HG03442 (cell line): ENCODE data around the gene AKT2.
"Not testable (repeated sequence)": the region's sequence is repeated elsewhere in the genome, so short reads cannot be mapped to it uniquely, and the experiment has no call there.

Experiments used
- ATAC-seq: cut with Tn5 transposase; IDR thresholded peaks from one replicate; pipeline ENCODE4 v1.9.1; 2021; ENCODE audit warnings: mild to moderate bottlenecking, moderate library complexity; ENCODE audit not compliant: unreplicated experiment

The AKT2 gene

DNA sequence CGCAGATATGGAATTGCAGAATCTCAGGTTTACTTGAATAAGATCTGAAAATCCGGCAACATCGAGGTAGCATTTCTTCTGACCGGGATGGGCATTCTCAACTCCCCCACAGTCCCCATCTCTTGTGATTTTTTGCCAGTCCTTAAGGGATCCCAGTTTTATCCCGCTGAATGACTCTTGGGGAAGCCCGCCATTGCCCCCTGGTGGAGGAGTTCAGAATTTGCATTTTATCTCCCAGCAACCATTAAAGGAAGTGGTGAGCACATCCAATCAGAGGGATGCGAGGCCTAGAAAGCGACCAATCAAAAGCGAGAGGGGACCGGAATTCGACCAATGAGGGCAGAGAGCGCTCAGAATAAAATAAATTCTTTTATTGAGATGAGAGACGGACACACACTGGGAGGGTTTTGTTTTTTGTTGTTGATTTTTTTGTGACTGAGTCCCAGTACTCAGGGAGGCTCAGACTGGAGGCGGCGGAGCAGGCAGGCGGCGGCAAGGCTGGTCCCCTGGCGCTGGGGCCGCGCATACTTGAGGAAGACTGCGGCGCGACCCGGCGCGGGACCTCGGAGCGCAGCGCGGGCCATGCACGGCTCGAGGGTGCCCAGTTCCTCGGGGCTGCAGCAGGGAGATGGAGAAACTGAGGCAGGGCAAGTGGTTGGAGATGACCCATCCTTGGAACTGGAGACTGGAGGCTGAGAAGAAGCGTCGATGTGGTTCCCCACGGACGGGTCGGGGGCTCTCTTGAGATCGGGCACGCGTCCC lies 63.1 kb downstream of the AKT2 start:
- ATAC-seq: no peak

DNA sequence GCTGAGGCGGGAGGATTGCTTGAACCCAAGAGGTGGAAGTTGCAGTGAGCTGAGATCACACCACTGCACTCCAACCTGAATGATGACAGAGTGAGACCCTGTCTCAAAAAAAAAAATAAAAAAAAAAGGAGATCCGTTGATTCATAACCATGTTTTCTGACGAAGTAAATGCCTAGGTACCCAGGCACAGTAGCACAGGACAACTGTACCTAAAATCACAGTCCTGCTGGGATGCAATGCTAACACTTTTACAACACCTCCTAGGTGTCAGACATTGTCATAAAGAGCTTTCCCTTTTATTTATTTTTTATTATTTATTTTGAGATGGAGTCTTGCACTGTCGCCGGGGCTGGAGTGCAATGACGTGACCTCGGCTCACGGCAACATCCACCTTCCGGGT lies 64.5 kb downstream of the AKT2 start:
- no peak for ATAC-seq

DNA sequence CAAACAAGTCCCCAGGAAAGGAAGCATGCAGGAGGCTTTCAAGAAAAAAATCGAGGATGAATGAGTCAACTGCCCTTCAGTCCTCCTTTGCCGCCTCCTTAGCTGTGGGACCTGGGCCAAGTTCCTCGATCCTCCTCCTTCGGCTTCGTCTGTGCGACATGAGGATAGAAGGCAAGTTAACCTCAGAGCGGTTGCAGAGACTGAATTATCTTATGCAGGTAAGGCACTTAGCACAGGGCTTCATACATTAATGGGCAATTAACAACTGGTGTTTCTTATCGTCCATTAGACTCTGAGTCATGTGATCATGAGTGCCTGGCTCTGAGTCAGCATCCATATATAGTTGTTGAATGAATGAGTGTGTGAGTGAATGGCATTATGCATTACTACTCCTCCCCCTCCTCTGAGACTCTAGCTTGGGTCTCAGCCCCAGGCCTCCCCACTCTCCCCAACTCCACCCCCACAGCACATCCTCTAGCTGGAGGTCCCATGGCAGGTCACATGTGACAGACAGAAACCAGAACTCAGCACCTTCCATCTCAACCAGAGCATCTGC lies 65.3 kb downstream of the AKT2 start:
- ATAC-seq: no peak

DNA sequence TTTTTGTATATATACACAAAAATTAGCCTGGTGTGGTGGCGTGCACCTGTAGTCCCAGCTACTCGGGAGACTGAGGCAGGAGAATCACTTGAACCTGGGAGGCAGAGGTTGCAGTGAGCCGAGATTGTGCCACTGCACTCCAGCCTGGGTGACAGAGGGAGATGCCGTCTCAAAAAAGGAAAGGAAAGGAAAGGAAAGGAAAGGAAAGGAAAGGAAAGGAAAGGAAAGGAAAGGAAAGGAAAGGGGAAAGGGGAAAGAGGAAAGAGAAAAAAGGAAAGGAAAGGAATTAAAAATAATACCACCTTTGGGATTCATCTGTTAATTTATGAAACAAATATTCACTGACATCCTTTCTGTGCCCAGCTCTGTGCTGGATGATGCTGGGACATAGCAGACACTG lies 66.1 kb downstream of the AKT2 start:
- ATAC-seq: not testable (repeated sequence)

DNA sequence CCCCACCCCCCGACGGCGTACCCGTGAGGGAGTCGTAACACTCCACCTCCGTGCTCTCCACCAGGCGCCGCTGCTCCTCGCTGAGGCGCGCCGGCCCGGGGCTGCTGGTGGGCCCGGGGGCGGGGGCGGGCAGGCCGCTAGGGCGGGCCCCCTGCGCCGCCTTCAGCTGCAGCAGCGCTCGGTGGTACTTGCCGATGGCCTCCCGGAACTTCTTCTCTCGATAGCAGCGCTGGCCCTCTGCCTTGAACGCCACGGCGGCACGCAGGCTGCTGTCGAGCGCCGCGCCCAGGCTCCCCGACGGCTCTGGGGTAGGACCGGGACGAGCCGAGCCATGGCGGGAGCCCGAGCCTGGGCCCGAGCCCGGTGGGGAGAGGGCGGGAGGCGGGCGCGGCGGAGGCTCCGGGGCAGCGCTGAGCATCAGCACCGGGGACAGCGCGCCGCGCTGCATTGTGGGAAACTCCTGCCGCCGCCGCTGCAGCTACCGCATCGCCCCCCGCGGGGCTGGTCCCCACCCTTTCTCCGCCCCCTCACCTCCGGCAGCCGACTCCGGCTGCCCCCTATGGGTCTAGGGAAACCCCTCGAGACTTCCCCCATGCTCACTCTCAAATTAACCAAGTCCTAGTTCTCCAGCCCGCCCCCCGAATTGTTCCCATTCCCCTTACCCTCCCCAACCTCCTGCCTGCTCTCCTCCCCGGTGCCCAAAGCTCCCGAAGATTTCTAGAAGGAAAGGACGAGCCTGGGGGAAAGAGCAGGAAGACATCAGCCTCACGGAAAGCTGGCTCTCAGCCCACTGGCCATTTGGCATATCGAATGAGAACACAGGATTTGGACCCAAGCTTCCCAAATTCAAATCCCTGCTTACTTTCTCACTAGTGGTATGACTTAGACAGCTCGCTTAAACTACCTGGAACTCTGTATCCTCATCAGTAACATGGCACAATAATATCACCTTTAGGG lies 66.9 kb downstream of the AKT2 start, which contains the start of gene TTC9B:
Gene TTC9B (minus strand): TSS at position 451 of the 957 bp plus-strand sequence. CDS start 3 bp downstream, at position 448.
- no peak for ATAC-seq

DNA sequence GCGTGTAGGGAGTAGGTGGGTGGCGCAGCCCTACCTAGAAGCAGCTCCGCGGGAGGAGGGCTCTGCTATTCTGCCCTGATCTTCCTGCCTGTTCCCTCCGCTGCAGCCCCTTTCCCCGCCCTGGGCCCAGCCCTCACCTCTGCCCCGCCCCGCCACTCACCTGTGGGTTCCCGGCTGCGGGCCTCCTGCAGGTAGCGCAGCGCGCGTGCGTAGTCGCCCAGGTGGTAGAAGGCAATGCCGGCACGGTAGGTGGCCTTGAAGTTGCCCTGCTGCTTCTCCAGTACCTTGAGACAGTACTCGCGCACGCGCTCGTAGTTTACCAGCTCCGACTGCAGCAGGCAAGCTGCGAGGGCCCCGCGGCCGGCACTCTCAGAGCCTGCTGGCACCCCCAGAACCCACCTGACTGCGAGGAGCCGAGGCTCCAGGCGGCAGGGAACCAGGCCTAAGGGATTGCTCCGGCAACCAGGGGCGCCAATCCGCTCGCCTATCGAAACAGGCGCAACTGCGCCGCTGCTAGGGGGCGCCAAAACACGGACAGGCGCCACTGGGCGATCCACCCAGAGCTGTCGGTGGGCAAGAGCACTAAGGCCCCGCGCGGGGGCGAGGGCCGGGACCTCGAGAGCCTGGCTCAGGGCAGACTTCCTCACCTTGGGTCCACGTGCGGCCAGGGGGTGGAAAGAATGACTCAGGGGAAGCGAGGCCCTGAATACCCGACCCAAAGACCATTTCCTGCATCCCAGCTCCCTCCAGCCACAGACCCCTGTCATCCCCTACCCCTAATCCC lies 67.9 kb downstream of the AKT2 start:
- ATAC-seq: no peak

DNA sequence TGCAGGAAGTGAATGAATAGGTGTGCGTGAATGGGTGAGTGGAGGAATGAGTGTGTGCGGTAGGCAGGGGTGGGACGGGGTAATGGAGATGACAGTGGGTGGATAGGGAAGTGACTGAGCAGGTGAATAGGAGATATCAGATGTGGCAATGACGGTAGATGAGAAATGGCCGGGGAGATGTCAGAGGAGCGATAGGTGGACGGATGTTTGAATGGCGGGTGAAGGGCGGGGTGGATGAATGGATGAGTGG lies 68.4 kb downstream of the AKT2 start:
- ATAC-seq: no peak

DNA sequence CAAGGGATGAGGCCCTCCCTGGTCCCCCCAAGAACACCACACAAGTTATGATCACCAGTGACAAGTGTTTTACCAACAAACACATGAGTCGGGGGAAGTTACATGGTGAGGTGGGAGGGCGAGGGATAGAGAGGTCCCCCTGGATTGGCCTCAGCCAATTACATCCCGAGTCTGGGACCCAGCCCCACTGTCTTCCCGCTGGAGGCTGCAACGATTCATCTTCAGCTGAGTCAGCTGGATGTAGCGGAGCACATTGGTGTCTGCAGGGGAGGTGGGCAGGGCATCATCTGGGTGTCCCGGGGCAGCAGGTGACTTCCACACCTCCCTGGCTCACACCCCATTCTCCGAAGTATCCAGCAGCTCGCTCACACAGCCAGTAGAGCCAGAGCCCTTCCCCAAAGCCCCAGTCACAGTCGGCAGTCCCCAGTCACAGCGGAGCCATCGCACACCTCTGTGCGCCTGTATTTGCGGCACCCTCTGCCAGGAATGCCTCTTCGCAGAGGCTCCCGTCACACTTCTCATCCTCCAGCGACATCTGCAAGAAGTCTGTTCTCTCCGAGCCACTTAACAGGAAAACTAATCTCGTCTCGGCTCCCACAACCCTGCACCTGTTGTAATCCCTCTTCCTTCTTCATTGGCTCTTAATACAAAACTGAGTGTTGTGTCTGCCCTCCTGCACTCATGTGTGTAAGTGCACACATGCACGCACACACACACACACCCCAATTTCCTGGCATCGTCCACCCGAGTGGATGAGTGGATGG lies 69.0 kb downstream of the AKT2 start:
- ATAC-seq: no peak

DNA sequence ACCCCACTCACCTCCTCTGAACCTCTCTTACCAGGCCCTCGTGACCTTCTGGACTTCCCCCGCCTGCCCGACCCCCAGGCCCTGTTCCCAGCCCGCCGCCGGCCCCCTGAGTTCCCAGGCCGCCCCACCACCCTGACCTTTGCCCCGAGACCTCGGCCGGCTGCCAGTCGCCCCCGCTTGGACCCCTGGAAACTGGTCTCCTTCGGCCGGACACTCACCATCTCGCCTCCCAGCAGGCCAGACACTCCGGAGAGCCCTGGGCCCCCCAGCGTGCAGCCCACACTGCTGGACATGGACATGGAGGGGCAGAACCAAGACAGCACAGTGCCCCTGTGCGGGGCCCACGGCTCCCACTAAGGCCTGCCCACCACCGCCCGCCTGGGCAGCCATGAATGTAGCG lies 70.2 kb downstream of the AKT2 start:
- no peak for ATAC-seq

DNA sequence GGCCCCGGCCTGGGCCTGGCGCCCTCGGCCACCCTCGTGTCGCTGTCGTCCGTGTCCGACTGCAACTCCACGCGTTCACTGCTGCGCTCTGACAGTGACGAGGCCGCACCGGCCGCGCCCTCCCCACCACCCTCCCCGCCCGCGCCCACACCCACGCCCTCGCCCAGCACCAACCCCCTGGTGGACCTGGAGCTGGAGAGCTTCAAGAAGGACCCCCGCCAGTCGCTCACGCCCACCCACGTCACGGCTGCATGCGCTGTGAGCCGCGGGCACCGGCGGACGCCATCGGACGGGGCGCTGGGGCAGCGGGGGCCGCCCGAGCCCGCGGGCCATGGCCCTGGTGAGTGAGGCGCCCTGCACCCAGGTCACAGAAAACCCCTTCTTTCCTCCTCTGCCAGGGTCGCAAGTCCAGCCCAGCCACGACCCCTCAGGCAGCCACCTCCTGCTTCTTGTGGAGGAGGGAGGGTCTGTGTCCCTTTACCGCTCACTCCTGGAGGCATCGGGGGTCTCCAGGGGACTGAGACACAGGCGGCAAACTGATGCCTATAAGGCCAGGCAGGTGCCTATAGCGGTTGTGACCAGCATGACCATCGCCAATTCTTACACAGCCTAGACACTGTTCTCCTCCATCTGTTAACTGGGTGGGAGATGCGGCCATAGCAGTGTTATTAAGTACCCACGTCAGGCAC lies 71.1 kb downstream of the AKT2 start:
- ATAC-seq: no peak

DNA sequence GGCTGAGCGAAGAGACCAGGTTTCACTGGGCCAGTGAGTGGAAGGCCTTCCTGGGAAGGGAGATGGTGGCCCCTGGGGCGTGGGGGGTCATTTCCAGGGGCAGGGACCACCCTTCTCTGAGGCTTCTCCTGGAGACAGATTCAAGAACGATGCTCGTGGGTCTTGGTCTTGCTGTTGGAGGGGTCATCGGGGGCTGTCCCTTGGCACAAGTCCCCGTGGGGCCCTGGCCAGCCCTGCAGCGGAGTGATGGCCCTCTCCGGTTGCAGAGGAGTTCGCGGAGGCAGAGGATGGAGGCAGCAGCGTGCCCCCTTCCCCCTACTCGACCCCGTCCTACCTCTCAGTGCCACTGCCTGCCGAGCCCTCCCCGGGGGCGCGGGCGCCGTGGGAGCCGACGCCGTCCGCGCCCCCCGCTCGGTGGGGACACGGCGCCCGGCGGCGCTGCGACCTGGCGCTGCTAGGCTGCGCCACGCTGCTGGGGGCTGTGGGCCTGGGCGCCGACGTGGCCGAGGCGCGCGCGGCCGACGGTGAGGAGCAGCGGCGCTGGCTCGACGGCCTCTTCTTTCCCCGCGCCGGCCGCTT lies 71.8 kb downstream of the AKT2 start:
- no peak for ATAC-seq

DNA sequence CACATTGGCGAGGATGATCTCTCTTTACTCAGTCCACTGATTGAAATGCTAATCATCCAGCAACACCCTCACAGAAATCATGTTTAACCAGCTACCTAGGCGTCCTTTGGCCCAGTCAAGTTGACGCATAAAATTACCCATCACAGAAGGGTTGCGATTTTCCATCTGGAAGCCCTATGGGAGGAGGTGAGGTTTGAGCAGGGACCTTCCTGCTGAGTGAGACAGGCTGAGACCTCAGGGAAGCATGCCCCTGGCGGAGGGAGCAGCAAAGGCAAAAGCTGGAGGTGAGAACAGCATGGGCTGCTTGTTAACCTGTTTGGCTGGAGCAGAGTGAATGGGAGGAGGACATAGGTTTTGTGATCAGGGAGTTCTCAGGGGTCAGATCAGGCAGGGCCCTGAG lies 74.3 kb downstream of the AKT2 start:
- no peak for ATAC-seq

DNA sequence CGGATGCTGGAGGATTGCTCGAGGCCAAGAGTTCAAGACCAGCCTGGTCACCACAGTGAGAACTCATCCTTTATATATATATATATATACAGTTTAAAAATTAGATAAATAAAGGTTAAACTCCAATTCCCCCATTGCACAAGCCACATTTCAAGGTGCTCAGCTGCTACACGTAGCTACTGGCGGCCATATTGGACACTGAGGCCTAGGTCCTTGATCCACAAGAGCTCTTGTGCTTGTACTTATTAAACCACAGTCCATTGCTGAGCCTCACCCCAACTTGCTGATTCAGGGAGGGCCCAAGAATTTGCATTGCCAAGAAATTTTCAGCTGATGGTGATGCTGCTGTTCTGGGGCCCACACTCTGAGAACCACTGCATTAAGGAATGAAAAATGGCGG lies 76.5 kb downstream of the AKT2 start:
- ATAC-seq: no peak

DNA sequence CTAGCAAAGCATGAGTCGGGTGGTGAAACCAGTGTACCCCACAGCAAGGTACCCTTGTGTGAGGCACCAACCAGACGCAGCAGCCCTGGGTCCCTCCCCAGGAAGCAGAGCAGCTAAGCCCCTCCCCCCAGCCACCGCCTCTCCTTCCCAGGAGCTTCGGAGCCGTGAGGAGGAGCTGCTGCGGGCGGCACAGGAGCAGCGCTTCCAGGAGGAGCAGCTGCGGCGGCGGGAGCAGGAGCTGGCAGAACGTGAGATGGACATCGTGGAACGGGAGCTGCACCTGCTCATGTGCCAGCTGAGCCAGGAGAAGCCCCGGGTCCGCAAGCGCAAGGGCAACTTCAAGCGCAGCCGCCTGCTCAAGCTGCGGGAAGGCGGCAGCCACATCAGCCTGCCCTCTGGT lies 79.4 kb downstream of the AKT2 start:
- no peak for ATAC-seq

DNA sequence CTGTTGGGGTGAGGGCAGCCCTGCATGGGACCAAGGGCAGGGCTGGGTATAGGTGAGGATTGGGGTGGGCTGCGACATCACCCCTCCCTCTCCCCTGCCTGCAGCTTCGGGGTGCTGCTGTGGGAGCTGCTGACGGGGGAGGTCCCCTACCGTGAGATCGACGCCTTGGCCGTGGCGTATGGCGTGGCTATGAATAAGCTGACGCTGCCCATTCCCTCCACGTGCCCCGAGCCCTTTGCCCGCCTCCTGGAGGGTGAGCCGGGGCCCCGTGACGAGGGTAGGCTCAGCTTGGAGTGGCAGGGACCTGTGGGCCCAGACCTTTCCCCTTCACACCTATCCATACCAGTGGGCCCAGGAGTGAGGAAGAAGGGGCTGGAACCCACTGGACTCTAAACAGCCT lies 80.8 kb downstream of the AKT2 start:
- ATAC-seq: no peak

DNA sequence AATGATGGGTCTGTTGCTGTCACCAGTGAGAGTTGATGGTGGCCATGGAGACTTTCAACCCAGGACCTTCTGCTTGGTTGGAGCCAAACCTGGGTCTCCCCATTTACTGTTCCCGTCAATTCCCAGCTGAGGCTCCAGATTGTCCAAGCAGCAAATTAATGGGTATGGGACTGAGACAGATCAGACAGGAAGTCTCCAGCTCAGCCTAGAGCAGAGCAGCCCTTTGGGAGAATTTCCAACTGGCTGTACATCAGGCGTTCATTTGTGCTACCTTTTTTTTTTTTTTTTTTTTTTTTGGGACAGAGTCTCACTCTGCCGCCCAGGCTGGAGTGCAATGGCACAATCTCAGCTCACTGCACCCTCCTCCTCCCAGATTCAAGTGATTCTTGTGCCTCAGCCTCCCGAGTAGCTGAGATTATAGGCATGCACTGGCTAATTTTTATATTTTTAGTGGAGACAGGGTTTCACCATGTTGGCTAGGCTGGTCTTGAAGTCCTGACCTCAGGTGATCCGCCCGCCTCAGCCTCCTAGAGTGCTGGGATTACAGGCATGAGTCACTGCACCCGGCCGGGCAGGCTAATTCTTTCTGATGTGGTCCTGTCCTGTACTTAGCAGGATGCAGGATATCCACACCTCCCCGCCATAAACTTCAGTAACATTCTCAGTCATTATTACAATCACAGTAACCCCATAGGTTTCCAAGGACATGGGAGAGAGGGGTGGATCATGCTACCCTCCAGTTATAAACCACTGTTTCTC lies 84.6 kb downstream of the AKT2 start:
- no peak for ATAC-seq

DNA sequence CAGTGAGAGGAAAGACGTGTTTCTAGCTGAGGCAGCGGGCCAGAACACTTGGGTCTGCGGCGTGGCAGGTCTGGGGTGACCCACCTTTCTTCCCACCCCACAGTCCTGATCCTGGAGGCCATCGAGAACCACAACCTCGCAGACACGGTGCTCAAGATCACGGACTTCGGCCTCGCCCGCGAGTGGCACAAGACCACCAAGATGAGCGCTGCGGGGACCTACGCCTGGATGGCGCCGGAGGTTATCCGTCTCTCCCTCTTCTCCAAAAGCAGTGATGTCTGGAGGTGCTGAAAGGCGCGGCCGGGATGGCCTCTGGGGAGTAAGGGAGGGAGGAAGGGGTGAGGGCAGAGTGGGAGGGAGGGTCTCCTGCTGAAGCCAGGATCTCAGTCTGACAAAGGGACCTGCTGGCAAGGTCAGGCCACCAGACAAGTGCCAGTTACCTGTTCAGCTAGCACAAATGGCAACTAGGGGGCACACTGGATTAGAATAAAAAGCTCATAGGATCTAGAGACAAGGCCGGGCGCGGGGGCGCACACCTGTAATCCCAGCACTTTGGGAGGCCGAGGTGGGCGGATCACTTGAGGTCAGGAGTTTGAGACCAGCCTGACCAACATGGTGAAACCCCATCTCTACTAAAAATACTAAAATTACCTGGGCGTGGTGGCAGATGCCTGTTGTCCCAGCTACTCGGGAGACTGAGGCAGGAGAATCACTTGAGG lies 86.7 kb downstream of the AKT2 start:
- no peak for ATAC-seq

DNA sequence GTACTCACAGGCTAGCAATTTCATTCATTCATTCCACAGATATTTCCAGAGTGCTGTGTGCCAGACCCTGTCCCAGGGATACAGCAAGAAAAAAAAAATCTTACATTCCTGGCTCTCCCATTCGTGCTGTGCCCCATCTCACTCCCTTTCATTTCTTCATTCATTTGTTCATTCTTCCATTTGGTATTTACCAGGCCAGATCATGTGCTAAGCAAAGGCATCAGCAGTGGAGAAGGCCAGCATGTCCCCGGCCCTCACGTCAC lies 91.6 kb downstream of the AKT2 start:
- ATAC-seq: no peak
